ENCODE data around the gene TMEM63A. TPM values are rescaled to one million over a fixed set of nuclear protein-coding genes. Genes with fewer than 3 reads are reported as not detected.

TMEM63A gene
- polyA plus RNA-seq, 1 donor (not counting 4 experiments of a cell fraction or from before 2014, with no cell fraction given): 16.5 TPM

- H4K20me1 ChIP-seq (ENCODE audit: control insufficient read depth, extremely low read depth, insufficient read depth, low read length): no peaks in the 10 kb centered on the region
- no peaks in the 10 kb centered on the region for H3K27me3 ChIP-seq (ENCODE audit: control insufficient read depth, extremely low read depth, insufficient read depth, low read length)
- H3K9ac ChIP-seq (ENCODE audit: control insufficient read depth, extremely low read depth, insufficient read depth, low read length): no peak overlapping the region
- H3K9me3 ChIP-seq (ENCODE audit: control insufficient read depth, low read depth, low read length): no peaks in the 10 kb centered on the region
- dilution Hi-C loops (cut with MboI; ENCODE audit: extremely low pct_ligation_motif_present, low sequenced_read_pairs): no loop called here
- H3K36me3 ChIP-seq (ENCODE audit: control insufficient read depth in 2 of 2, extremely low read depth in 1 of 2, insufficient read depth in 2 of 2, low read length in 2 of 2): no peaks in the 10 kb centered on the region
- H3K4me3 ChIP-seq (ENCODE audit: control insufficient read depth in 2 of 3, extremely low read depth in 1 of 3, insufficient read depth in 2 of 3, low read depth in 1 of 3, low read length in 3 of 3): no peak overlapping the region
- no peaks in the 10 kb centered on the region for H3K9me1 ChIP-seq (ENCODE audit: control insufficient read depth, extremely low read depth, insufficient read depth, low read length)
- no peak overlapping the region for H2AFZ ChIP-seq (ENCODE audit: control insufficient read depth, low read length)
- no peak overlapping the region for H3K4me2 ChIP-seq (ENCODE audit: control insufficient read depth, extremely low read depth, insufficient read depth, low read depth, low read length)
- no peak for FAIRE-seq
- TF ChIP-seq CTCF (optimal IDR thresholded peaks at IDR 0.05 in 1 of 3, IDR thresholded peaks at IDR 0.05 in 1 of 3, conservative IDR thresholded peaks at IDR 0.05 in 1 of 3; ENCODE audit: extremely low read depth in 1 of 3, insufficient read depth in 2 of 3, low read length in 3 of 3): no peak
- TF ChIP-seq EZH2 (IDR thresholded peaks at IDR 0.05; ENCODE audit: low read length): no peak
- no peak for DNase-seq (ENCODE audit: low read depth, low spot score)
- H3K4me1 ChIP-seq (ENCODE audit: control insufficient read depth, extremely low read depth, insufficient read depth, low read length): peaks cover 10% of the 10 kb centered on the region
- H3K27ac ChIP-seq (ENCODE audit: control insufficient read depth, insufficient read depth, low read length): no peak overlapping the region
- no peaks in the 10 kb centered on the region for H3K79me2 ChIP-seq (ENCODE audit: control insufficient read depth, insufficient read depth, low read length)
These were observed 14.3 kb upstream of the TMEM63A start for GRCh38 chr1:225896494-225896893.

GRCh38 chr1:225892307-225892706 is 10.1 kb upstream of the TMEM63A start:
- no peak for TF ChIP-seq CTCF (optimal IDR thresholded peaks at IDR 0.05 in 1 of 3, IDR thresholded peaks at IDR 0.05 in 1 of 3, conservative IDR thresholded peaks at IDR 0.05 in 1 of 3; ENCODE audit: extremely low read depth in 1 of 3, insufficient read depth in 2 of 3, low read length in 3 of 3)
- TF ChIP-seq EZH2 (IDR thresholded peaks at IDR 0.05; ENCODE audit: low read length): no peak
- Histone ChIP-seq H3K4me2 (ENCODE audit: control insufficient read depth, extremely low read depth, insufficient read depth, low read depth, low read length) (no peak overlapping the region), H3K4me1 (ENCODE audit: control insufficient read depth, extremely low read depth, insufficient read depth, low read length) (peaks cover 10% of the 10 kb centered on the region), H3K9ac (ENCODE audit: control insufficient read depth, extremely low read depth, insufficient read depth, low read length) (no peak overlapping the region), H3K36me3 (ENCODE audit: control insufficient read depth in 2 of 2, extremely low read depth in 1 of 2, insufficient read depth in 2 of 2, low read length in 2 of 2) (no peaks in the 10 kb centered on the region), H4K20me1 (ENCODE audit: control insufficient read depth, extremely low read depth, insufficient read depth, low read length) (no peaks in the 10 kb centered on the region), H3K79me2 (ENCODE audit: control insufficient read depth, insufficient read depth, low read length) (no peaks in the 10 kb centered on the region), H3K4me3 (ENCODE audit: control insufficient read depth in 2 of 3, extremely low read depth in 1 of 3, insufficient read depth in 2 of 3, low read depth in 1 of 3, low read length in 3 of 3) (no peak overlapping the region), H3K9me3 (ENCODE audit: control insufficient read depth, low read depth, low read length) (no peaks in the 10 kb centered on the region), H3K27me3 (ENCODE audit: control insufficient read depth, extremely low read depth, insufficient read depth, low read length) (no peaks in the 10 kb centered on the region), H3K27ac (ENCODE audit: control insufficient read depth, insufficient read depth, low read length) (no peak overlapping the region), H2AFZ (ENCODE audit: control insufficient read depth, low read length) (no peak overlapping the region), H3K9me1 (ENCODE audit: control insufficient read depth, extremely low read depth, insufficient read depth, low read length) (no peaks in the 10 kb centered on the region)
- FAIRE-seq: no peak
- DNase-seq (ENCODE audit: low read depth, low spot score): no peak
- dilution Hi-C loops (cut with MboI; ENCODE audit: extremely low pct_ligation_motif_present, low sequenced_read_pairs): no loop called here

All from keratinocyte (primary cell).